WERI-Rb-1 (cell line): Measurements from ENCODE around the gene RESP18.

Experiments used
- DNase-seq: peaks from one replicate; pipeline ENCODE4 v3.0.0-alpha.2; 2020
- H3K27ac ChIP-seq: fragments of 250-450 bp; sonication (Bioruptor Pico); 2 replicates; pipeline ENCODE4 v1.5.1; 2020; ENCODE audit warnings: mild to moderate bottlenecking, moderate library complexity
- H3K27me3 ChIP-seq: fragments of 250-450 bp; sonication (Bioruptor Pico); 2 replicates; pipeline ENCODE4 v1.5.1; 2021; ENCODE audit warnings: mild to moderate bottlenecking, low read depth, moderate library complexity; ENCODE audit not compliant: insufficient read depth, severe bottlenecking
- H3K36me3 ChIP-seq: fragments of 250-450 bp; sonication (Bioruptor Pico); 2 replicates; pipeline ENCODE4 v1.5.1; 2020; ENCODE audit warnings: mild to moderate bottlenecking, moderate library complexity
- H3K4me3 ChIP-seq: 2 replicates; pipeline ENCODE4 v1.5.1; 2011; ENCODE audit warnings: low read depth, mild to moderate bottlenecking, control low read depth, low read length
- H3K9me3 ChIP-seq: fragments of 250-450 bp; sonication (Bioruptor Pico); 2 replicates; pipeline ENCODE4 v1.5.1; 2021; ENCODE audit warnings: mild to moderate bottlenecking, moderate library complexity; ENCODE audit not compliant: severe bottlenecking
- TF ChIP-seq, protein P1 (sequence below): IDR thresholded peaks from 2 replicates; pipeline ENCODE4 v1.5.1; 2011; ENCODE audit warnings: low read depth, mild to moderate bottlenecking, control low read depth, inconsistent platforms, low read length

Gene RESP18

DNA sequence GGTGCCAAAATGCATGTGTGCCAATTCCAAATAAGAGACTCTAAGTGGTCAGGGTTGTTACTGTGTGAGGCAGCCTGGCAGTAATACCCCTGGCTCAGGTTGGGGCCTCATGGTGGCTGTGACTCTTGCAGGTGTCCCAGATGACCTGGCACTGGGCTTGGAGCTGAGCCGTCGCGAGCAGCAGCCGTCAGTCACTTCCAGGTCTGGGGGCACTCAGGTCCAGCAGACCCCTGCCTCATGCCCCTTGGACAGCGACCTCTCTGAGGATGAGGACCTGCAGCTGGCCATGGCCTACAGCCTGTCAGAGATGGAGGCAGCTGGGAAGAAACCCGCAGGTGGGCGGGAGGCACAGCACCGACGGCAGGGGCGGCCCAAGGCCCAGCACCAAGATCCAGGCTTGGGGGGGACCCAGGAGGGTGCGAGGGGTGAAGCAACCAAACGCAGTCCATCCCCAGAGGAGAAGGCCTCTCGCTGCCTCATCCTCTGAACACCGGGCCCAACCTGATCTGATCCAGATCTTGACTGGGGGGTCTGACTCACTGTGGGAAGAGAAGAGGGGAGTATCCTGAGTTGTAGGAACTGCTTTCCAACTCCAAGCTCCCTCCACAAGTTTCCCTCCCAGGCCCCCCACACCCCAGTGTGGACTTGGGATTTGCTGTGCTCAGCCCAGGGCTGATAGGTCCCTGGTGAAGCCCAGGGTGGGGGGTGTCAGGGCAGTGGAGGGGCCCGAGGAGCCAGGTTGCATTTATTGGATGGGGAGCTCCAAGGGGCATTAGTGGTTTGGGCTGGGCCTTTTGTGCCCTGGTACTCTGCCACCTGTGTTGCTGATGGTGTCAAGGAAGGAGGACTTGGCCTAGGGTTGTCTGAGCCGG, 47.8 kb downstream of the RESP18 start:
- Histone ChIP-seq H3K27me3 (no peaks in the 10 kb centered on the region), H3K9me3 (no peaks in the 10 kb centered on the region), H3K27ac (no peak overlapping the region), H3K36me3 (peaks cover 68% of the 10 kb centered on the region), H3K4me3 (no peak overlapping the region)
- TF ChIP-seq, protein P1, sequence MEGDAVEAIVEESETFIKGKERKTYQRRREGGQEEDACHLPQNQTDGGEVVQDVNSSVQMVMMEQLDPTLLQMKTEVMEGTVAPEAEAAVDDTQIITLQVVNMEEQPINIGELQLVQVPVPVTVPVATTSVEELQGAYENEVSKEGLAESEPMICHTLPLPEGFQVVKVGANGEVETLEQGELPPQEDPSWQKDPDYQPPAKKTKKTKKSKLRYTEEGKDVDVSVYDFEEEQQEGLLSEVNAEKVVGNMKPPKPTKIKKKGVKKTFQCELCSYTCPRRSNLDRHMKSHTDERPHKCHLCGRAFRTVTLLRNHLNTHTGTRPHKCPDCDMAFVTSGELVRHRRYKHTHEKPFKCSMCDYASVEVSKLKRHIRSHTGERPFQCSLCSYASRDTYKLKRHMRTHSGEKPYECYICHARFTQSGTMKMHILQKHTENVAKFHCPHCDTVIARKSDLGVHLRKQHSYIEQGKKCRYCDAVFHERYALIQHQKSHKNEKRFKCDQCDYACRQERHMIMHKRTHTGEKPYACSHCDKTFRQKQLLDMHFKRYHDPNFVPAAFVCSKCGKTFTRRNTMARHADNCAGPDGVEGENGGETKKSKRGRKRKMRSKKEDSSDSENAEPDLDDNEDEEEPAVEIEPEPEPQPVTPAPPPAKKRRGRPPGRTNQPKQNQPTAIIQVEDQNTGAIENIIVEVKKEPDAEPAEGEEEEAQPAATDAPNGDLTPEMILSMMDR, result no peak
- no peak for DNase-seq

DNA sequence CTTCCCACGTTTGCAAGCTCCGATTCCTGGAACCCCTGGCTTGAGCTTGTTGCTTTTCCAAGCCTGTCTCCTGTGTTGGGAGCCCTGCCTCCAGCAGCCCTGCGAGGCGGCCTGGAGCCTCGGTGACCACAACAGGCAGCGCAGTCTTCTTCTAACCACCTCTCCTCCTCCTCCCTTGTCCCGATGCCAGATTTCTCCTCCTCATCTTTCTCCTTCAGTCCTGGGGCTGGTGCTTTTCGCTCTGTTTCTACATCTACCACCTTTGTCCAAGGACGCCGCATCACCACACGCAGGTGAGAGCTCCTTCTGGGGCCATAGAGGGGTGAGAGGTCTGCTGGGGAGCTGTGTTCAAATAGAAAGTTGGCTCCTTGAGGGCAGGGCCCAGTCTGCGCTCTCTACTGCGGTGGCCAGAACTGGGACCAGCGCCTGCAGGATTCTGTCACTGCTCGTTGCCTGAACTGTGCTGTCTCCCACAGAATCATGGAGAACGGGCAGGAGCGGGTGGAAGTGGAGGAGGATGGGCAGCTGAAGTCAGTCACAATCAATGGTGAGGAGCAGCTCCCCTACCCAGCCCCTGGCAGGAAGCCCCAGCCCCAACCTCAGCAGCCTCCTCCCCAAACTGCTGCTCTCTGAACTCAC, 49.5 kb downstream of the RESP18 start:
- no peak for DNase-seq
- TF ChIP-seq, protein P1, result no peak
- no peak overlapping the region for H3K4me3 ChIP-seq
- H3K9me3 ChIP-seq, result no peaks in the 10 kb centered on the region
- H3K27ac ChIP-seq, result no peak overlapping the region; the same call in 1 of the 2 replicates
- no peaks in the 10 kb centered on the region for H3K27me3 ChIP-seq
- H3K36me3 ChIP-seq, result peaks cover 62% of the 10 kb centered on the region

DNA sequence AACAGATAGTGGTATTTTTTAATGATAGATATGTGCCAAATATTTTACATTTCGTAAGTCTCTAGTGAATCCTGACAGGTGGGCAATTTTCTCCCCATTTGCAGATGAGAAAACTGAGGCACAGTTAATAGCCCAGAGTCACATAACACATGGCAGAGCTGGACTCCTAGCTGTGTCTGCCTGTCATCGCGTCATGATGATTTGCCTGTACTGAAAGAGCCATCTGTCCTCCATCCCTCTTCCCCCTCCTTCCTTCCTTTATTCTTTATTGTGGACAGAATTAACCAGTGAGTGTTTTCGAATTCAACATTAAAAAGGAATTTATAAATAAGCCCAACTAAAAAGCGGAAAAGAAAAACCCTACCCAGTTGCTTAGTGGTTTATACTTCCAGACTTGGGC, 50.2 kb downstream of the RESP18 start:
- DNase-seq, result no peak
- peaks cover 62% of the 10 kb centered on the region for H3K36me3 ChIP-seq
- no peaks in the 10 kb centered on the region for H3K27me3 ChIP-seq
- H3K4me3 ChIP-seq, result no peak overlapping the region
- no peak overlapping the region; the same call in 1 of the 2 replicates for H3K27ac ChIP-seq
- TF ChIP-seq, protein P1, result no peak
- H3K9me3 ChIP-seq, result no peaks in the 10 kb centered on the region

DNA sequence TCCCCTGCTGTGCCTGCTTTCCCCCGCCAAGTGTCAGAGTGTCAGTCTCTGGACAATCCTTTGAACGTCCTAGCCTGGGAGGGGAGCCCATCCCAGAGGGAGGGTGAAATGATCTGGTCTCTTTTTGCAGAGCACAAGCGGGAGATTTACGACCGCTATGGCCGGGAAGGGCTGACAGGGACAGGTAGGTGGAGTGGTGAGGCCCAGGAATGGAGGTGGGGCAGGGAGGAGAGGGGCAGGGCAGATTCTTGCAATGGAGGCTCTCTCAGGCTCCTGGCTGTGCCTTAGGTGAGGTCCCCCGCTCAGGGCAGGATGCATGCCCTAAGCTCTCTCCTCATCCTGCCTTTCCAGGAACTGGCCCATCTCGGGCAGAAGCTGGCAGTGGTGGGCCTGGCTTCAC, 51.0 kb downstream of the RESP18 start:
- H3K27me3 ChIP-seq, result no peaks in the 10 kb centered on the region
- TF ChIP-seq, protein P1, result no peak
- no peaks in the 10 kb centered on the region for H3K9me3 ChIP-seq
- no peak for DNase-seq
- H3K36me3 ChIP-seq, result peaks cover 60% of the 10 kb centered on the region
- no peak overlapping the region for H3K27ac ChIP-seq
- H3K4me3 ChIP-seq, result no peak overlapping the region

DNA sequence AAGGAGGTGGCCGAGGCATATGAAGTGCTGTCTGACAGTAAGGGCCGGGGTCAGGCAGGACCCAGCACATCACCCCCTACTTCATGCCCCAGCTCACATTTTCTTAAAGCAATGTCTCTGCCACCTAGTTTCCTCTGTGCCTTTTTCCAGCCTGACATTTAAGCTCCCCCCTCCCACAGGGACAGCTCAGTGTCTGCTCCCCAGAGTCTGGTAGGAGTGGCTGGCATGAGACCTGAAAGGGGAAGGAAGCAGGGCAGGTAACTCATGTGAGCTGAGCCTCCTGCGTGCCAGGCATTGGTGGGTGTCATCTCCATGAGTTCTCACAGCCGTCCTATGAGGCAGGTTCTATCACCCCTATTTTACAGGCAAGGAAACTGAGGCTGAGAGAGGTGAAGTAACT, 51.9 kb downstream of the RESP18 start:
- no peak overlapping the region for H3K27ac ChIP-seq
- TF ChIP-seq, protein P1, result no peak
- peaks cover 53% of the 10 kb centered on the region for H3K36me3 ChIP-seq
- DNase-seq, result no peak
- no peak overlapping the region for H3K4me3 ChIP-seq
- no peaks in the 10 kb centered on the region for H3K27me3 ChIP-seq
- no peaks in the 10 kb centered on the region for H3K9me3 ChIP-seq
